HUDEP-2 (cell line): ENCODE results near the gene SP110.

Experiments used
- DNase-seq, 76 experiments: peaks; one replicate each; lab custom pipeline; 2025; ENCODE audit not compliant: unreplicated experiment in 76 of 76; lab: John Stamatoyannopoulos, UW

SP110 gene

DNA sequence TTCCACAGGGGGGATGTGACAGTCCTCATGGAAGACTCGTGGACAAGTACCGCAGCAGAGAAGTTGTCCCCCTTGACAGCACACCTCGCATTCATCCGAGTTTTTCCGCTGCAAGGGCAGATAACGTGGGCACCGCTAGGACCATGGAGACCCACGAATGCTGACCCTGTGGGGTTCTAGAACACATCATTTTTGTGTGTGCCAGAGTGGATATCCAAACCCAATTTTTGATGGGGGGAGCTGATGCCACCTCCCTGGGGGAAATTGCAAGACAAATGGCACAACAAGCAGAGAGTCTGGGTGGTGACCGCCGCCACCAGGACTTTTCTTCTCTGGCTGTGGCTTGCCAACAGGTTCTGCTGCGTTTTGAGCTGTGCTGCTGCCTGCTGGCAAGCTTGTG is 46.9 kb downstream of the SP110 start:
- no peak for DNase-seq

DNA sequence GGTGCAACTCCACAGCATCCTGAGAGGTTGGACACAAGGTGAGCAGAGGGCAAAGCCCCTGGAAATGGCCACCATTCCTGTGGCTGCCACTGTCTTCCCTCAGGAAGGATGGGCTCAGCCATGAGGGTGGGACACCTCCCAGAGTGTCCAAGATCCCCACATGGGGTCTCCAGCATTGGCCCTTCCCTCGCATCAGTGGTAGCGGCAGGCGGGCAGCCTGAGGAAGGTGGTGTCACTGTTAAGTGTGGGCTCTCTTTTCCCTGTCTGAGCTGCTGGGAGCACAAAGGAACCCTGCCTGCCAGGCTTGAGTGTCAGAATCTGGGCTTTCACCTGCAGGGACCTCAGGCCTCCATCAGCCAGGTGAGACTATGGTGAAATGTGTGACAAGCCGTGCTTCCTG is 47.6 kb downstream of the SP110 start:
- no peak for DNase-seq

DNA sequence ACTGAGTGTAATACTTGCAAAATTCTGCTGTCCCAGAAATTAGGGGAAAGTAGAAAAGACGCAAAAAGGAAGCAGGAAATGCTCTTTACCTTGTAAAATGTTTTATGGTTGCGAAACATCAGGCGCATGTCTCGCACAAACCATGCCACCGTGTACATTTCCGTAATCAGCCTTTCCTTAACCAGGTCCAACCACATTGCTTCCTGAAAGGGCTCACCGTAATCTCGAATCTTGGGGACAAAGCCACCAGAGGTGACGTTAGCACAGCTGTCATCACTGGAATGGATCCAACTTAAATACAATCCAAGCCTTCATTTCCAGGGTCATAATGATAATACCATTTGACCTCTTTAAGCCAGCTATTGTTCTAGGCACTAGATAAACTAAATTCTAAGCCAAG is 49.3 kb downstream of the SP110 start:
- no peak for DNase-seq

DNA sequence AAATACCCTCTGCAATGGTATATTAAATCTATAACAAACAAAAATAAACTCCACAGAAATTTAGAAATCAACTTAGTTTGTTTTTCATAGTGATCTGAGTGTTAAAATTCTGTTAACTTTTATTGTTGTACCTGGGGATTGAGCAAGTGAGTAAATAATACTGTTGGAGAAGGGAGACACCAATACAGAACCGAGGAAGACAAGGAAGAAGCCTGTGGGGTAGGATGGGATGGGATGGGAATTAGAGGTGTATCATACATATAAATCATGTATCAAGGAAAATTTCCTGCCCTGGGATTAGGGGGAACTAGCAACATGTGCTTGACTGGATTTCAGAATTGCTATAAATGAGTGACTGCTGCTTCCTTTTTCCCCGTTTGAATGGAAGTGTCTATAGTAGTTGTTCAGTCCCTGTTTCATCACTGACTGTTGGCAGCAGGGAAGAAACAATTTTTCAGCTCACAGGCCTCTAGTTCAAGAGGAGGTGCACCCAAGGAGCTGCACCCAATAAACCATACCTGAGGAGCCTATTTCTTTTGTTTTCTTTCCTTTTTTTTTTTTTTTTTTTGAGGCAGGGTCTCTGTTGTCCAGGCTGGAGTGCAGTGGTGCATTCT is 53.1 kb downstream of the SP110 start:
- no peak for DNase-seq

DNA sequence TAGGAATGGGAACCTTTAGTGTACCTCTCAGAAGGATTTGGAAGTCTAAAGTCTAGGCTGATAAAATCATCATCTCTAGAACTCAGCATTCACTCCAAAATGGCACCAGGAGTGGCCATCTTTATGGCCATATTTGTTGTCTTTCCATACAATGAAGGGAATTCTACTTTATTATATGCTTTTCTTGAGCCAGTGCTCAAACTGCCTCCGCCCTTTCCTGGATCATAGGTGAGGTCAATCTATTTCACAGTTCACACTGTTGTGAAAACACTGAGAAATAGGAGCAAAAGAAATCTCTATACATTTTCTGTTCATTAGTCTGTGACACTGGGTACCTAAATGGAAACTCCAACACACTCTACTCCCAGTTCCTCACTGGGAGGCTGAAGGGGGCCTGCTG is 55.6 kb downstream of the SP110 start:
- DNase-seq: no peak

DNA sequence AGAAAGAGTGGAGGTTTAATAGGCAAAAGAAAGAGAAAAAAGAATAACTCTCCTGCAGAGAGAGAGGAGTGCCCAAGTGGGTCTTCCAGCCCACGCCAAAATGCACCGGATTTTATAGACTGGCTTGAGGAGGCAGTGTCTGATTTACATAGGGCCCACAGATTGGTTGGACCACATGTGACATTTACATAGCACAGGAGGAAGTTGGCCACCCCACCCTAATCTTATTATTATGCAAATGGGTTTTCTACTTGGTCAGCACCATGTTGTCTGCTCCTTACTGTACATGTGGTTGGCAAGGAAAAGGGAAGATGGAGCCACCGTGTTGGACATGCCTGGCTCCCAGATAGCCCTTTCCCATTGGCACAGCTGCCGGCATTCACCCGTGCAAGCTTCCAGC is 56.8 kb downstream of the SP110 start:
- DNase-seq: no peak

DNA sequence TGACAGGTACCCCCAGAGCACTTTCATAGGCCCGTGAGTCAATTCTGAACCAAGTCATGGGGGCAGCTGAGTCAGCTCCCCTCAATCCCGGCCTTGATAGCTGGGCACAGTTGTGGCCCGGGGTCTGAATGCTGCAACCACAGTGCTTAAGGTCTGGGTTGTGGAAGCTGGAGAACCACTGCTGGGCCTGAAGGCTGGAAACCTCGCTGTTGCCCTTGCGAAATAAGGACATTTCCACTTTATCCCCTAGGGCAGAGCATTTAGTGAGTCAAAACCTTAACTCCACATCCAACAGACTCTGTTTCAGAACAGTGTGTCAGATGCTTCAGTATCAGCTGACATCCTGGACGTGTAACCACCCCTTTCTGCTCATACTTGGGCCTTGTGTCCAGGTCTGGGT is 58.6 kb downstream of the SP110 start:
- no peak for DNase-seq

DNA sequence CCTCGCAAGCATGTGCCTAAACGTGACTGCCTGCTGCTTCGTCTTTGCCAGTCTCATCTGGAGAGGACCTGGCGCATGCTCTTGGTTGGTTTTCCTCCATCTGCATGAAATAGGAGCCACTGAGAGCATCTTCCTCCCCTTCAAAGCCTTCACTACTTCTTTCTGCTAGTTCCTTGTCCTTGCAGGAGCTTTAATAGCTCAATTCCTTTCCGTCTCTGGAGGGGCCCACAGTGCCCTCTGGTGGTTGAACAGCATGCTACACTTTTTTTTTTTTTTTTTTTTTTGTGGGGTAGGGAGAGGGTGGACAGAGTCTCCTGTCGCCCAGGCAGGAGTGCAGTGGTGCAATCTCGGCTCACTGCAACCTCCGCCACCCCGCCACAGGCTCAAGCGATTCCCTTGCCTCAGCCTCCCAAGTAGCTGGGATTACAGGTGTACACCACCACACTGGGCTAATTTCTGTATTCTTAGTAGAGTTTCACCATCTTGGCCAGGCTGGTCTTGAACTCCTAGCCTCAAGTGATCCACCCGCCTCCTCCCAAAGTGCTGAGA is 59.6 kb downstream of the SP110 start:
- DNase-seq: peak in 40 of 76 experiments; percentile 1 to 47 (median 17)

DNA sequence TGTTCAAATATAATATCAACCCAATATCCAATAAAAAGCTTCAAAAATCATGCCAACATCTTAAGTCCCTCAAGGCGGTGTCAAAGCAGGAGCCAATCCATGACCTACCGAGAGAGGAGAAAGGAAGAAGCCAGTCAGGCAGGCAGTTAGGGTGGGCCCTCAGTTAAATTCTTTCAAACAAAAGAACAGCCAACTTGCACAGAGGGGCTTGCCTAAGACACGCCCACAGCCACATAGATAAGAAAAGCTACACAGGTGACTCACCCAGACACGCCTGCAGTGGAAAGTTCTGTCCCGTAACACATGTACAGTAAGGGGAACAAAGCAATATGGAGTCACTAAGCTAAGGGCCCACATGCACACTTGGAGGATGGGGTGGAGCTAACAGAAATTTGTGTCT is 61.3 kb downstream of the SP110 start:
- DNase-seq: peak in 1 of 76 experiments; percentile 6

DNA sequence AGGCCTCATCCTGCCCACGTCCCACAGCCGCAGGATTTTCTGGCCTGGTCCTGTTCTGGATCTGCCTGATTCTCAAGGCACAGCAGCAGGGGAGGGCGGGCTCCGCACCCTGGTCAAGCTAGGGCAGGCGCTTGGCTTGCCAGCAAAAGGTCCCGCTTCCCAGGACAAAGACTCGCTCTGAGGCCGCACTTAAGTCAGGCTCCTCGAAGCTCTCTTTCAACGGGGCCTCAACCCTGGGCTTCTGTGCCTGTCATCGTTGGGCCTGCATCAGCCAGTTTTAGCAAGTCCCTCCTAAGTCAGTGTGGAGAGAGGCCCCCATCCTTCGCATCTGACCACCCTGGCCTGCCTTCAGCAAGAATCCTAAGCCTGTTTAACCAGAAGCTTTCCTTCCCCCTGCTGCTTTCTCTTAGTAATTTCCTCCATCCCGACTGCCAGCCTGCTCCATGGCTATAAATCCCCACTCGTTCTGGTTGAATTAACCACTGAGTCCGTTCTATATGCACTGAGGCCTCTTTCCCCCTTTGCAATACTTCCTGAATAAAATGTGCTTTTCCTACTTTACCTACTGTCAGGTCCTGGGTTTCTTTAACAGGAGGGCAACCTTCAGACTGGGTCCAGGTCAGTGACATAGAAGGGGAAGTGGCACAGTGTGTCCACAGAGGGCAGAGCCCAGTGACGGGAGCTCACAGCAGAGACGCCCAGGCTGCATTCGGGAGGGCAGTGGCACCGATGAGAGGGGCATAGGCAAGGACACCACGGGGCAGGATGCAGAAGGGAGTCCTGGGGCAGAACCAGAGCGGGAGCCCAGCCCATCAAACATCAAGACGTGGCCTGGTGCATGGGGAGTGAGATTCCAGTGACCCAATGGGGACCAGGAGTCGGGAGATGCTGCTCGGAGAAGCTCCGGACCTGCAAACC is 62.7 kb downstream of the SP110 start:
- DNase-seq: no peak

DNA sequence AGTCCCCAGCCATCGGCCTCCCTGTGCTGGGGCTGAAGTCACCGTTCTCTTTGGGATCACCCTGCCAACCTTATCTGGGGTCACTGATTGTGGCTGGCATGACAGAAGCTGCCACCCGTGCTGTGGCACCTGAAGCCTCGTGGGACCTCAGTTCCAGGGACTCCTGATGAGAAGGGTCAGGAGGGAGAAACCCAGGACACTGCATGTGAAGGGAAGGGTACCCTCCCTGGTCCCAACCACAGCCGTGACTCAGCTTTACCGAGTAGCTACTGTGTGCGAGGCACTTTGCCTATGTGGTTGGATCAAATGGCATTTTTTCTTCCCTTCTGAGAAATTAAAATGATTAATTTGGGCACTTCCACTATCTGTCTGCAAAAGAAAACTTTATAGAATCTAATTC is 64.4 kb downstream of the SP110 start:
- no peak for DNase-seq

DNA sequence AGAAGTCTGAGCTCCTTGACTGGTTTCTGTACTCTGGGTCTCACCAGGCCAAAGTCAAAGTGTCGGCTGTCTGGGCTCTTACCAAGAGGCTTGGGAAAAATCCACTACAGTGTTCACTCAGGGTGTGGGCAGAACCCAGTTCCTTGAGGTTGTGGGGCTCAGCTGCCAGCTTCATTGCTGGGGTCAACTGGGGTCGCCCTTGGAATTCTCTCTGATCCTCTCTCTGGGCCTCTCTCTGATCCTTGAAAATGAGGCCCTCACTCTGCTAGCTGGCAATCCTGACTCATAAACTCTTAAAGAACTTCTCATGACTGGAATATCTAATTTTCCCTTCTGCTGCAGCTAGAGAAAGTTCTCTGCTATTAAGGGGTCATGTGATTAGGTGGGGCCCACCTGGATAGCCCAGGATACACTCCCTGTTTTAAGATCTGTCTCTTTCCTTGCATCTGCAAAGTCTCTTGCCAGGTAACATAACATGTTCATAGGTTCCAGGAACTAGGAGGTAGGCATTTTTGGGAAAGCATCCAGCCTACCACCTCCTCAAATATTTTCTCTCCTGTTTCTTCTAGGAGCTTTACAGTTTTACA is 66.3 kb downstream of the SP110 start:
- no peak for DNase-seq

DNA sequence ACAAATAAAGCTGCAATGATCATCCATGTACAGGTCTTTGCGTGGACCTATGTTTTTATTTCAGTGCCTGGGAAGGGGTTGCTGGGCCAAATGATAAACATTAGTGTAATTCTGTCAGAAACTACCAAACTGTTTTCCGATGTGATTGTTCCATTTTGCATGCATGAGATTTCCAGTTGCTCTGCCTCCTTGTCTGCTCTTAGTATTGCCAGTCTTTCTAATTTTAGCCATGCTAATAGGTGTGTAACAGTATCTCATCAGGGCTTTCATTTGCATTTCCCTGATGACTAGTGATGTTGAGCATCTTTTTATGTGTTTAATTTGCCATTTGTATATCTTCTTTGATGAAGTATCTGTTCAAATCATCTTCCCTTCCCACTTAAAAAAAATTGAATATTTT is 67.5 kb downstream of the SP110 start:
- DNase-seq: no peak

DNA sequence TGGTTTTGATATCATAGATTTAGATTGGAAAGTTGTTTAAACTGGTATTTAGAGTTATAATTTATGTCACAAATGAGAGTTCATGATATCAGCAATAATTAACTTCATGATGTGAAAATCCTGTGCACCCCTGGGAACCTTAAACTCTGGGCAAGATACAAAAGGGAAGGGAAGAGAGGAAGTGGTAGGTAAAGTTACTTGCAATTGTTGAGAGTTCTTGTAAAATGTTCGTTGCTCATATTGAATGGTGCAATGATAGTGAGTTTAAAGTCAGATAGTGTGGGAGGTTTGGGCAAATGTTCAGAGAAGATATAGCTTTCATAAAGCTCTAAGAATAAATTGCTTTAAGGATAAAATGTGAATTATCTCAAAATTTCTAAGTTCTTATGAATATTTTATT is 75.4 kb downstream of the SP110 start:
- DNase-seq: no peak

DNA sequence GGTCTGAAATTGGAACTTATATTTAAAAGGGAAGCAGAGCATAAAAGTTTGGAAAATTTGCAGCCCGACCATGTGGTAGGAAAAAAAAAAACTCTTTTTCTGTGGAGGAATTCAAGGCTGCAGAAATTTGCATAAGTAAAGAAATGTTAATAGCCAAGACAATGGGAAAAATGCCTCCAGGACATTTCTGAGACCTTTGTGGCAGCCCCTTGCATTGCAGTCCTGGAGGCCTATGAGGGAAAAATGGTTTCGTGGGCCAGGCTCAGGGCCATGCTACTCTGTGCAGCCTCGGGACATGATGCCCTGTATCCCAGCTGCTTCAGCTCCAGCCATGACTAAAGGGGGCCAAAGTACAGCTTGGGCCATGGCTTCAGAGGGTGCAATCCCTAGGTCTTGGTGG is 79.1 kb downstream of the SP110 start:
- DNase-seq: no peak

DNA sequence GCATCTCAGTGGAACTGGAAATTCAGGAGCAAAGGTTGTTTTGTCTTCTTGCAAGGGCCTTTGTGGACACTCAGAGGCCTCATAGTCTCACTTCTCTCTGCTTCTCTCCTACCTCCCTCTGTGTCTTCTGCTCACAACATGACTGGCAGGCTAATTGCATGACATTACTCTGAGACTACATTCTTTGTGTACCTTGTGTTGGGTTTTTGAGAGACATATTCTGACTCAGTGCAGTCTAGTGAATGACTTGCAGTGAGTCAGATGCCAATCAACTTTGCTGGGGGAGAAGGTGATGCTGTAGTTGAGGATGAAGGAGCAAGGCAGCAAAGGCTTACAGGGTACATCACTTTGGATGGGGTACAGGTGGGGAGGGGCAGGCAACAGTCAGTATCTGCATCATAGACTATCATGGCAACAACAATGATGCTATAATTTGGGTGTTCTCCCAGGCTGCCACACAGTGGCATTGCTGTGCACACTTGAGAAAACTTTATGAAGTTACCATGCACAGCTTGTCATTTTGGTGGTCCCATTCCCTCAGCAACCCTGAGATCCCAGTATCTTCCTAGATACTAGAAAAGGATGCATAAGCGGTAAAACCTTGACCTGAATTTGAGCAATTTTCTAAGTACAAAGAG is 81.8 kb downstream of the SP110 start:
- no peak for DNase-seq

DNA sequence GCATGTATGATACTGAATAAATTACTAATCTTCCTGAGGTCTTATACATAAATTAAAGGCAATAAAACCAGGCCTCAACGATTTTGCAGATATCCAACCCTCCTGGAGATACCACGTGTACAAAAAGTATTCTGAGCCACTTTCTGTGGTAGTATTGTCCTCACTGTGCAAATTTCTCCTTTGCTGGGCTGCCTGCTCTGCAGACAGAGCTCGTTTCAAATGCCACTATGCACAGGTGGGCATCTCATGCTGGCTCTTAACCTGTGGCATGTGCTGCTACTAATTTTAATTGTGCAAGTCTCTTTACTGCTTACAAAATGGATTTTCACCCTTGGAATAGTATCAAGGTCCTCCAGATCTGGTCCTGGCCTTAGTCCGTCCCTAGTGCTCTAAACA is 84.7 kb downstream of the SP110 start:
- DNase-seq: no peak

DNA sequence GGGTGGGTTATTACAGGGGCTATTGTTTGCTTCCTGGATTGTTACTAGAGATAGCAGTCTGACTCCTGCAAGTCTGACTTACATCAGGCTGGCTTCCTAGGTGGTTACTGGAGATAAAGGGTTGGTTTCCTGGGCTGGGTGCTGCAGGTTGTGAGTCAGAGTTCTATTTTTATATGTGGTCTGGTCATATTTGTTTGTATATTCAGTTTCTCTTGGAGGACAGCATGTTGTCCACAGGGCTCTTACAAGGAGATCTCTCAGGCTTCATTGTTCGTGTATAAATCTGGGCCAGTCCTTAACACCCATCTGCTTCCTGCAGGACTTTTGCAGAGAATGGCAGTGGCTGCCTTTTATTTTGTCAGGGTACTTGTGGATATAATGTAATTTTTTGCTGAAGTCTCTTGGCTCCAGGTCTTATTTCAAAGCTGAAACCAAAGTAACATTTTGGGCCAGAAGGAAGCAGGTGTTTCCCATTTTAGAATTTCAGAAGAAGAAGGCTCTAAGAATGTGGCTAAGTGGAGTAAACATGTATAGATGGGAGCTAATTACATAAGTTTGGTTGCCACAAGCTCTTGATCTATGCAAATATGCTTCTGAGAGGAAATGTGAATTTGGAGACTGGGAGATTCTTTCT is 85.2 kb downstream of the SP110 start:
- DNase-seq: peak in 1 of 76 experiments; percentile 9

DNA sequence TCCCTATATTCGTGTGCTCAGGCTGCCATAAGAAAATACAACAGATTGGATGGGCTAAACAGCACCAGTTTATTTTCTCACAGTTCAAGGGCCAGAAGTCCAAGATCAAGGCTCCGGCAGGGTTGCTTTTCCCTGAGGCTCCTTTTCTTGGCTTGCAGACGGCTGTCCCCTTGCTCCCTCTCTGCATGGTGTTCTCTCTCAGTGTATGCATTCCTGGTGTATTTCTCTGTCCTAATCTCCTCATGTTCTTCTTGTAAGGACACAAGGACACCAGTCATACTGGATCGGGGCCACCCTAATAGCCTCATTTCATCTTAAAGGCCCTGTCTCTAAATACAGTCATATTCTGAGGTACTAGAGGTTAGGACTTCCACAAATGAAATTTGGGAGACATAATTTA is 88.4 kb downstream of the SP110 start:
- no peak for DNase-seq

DNA sequence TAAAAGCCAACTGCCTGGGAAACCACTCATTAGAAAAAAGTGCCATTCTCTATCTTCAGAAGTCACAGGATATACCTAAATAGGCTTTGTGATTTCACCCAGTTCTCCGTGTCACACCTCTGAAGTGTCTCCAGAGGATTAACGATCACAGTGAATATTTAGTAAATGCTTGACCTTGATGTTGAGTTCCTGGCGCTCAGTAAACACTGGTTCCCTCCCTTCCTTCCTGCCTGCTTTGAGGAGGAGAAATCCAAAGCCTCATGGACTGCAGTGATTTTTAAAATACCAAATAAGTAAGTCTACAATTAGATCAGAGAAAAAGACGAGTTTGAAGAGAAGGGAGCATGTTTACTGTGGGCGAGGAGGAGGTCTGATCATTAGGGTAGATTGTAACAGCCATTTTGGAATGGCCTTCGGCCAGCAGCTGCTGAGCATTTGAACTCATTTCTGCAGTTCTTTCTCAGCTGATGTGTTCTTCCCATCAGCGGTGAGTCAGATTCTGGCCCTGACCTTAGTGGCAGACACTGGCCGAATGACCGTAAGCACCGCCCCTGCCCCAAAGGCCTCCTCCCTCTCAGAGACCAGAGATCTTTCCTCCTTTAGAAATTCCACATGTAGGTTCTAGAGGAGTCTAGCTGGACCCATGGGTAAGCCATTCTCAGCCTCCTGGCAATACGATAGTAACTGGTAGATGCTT is 89.0 kb downstream of the SP110 start:
- DNase-seq: no peak
